Mononuclear cell (primary cell): ENCODE data around the gene CTU2. TPM values are rescaled to one million over a fixed set of nuclear protein-coding genes. Genes with fewer than 3 reads are reported as not detected.

Experiments
- H3K27me3 ChIP-seq: 2 replicates; pipeline ENCODE4 v1.6.0; 2011; ENCODE audit warnings: low read length, control low read depth; ENCODE audit not compliant: insufficient read depth
- H3K4me1 ChIP-seq: 2 replicates; pipeline ENCODE4 v1.5.1; 2011; ENCODE audit warnings: mild to moderate bottlenecking, low read length, control low read depth; ENCODE audit not compliant: insufficient read depth
- H3K4me3 ChIP-seq: 2 replicates; pipeline ENCODE4 v1.5.1; 2011; ENCODE audit warnings: mild to moderate bottlenecking, low read length, moderate library complexity
- H3K9me3 ChIP-seq: 2 replicates; pipeline ENCODE4 v1.5.1; 2011; ENCODE audit warnings: low read depth, mild to moderate bottlenecking, control low read depth, low read length
- total RNA-seq: library from RNA; depleted of rRNA; stranded (reverse); fragments of >200 nt; gene quantifications from one replicate; pipeline ENCODE4 v1.2.3, GENCODE V29; 2012

The CTU2 gene
- total RNA-seq, 1 donor, result 6.7 TPM

DNA sequence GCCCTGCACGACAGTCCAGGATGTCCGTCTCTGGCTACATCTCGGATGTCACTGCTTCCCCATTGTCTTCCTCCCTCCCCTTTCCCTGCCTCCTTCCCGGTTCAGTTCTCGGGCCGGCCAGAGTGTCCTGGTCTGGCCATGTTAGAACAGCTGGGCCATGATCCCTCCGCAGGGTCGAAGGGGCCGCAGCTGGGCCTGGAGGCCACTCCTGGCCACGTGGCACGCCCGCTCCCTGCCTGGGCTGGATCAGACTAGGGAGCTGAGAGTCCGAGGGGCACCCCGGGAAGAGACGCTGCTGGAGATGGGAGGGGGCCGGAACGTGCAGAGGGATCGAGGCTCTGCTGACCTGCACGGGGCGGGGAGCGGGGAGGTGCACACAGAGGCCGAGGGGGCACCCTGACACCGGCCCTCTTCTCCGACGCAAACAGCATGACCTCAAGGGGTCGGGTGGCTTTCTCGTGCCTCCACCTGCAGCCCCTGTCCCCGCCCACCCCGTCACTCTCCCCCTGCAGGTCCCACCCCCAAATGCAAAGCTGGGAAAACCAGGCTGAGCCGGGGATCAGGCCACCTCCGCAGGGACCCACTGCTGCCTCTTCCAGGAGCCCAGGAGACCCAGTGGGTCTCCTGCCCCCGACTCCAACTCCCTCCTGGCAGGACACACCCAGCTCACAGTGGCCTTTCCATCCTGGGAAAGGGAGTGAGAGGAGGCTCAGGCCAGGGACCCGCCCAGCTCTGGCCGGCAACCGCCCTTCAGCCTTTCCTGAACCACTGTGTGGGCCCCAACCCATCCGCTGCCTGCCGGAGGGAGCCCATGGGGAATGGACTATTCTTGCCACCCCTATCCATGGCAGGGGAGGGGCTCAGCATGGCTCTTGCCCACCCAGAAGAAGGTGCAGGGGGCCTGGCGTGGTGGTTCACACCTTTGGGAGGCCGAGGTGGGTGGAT lies 38.5 kb downstream of the CTU2 start:
- Histone ChIP-seq H3K9me3 (no peaks in the 10 kb centered on the region), H3K4me1 (peaks cover 26% of the 10 kb centered on the region), H3K27me3 (no peaks in the 10 kb centered on the region), H3K4me3 (no peak overlapping the region)

GRCh38 chr16:88746506-88746905 lies 40.2 kb downstream of the CTU2 start:
- Histone ChIP-seq H3K9me3 (no peaks in the 10 kb centered on the region), H3K27me3 (no peaks in the 10 kb centered on the region), H3K4me1 (peaks cover 26% of the 10 kb centered on the region), H3K4me3 (no peak overlapping the region)

DNA sequence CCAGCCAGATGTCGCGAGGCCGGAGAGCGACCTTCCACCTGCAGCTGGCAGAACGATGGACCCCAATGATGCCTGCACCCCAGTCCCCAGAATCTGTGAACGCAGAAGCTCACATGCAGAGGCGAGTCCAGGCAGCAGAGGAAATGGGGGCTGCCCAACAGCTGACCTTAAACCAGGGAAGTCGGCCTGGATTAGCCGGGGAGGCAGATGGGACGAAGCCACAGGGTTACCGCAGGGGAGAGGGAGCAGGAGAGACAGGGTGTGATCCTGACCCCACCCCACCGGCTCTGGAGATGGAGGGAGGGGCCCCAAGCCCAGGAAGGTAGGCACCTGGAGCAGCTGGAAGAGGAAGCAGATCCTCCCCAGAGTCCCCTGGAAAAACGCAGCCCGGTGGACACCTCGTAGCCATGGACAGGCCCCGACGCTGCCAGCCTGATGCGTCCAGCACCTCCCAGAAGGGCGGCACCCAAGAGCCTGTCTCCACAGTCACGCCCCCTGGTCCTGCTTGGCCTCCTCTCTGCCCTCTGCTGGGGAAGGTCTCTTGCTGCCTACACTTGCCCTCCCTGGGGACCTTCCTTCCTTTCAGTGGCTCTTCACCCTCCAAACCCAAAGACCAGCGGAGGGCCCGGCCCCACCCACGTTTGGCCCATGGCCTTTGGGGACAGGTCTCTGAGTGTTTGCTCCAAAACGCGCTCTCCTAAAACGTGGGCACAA lies 41.4 kb downstream of the CTU2 start:
- Histone ChIP-seq H3K9me3 (no peaks in the 10 kb centered on the region), H3K4me3 (no peak overlapping the region), H3K4me1 (peaks cover 26% of the 10 kb centered on the region), H3K27me3 (no peaks in the 10 kb centered on the region)

DNA sequence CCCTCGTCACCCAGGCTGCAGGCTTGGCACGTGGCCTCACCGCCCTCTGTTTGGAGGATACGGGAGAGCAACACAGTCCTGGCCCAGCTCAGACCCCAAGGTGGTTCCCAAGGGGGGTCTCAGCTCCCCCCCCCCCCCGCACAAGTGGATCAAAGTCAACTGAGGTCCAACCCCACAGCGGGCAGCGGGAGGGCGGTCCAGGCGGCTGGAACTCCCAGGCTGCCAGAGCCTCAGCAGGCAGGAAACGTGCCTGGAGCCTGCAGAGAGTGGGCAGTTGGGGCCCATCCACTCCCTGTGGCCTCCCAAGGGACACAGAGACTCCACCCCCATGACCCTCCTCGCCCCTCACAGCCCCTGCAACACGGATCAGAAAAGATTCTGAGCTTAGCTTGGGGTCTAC lies 42.1 kb downstream of the CTU2 start:
- Histone ChIP-seq H3K4me1 (peaks cover 26% of the 10 kb centered on the region), H3K4me3 (no peak overlapping the region), H3K27me3 (no peaks in the 10 kb centered on the region), H3K9me3 (no peaks in the 10 kb centered on the region)

DNA sequence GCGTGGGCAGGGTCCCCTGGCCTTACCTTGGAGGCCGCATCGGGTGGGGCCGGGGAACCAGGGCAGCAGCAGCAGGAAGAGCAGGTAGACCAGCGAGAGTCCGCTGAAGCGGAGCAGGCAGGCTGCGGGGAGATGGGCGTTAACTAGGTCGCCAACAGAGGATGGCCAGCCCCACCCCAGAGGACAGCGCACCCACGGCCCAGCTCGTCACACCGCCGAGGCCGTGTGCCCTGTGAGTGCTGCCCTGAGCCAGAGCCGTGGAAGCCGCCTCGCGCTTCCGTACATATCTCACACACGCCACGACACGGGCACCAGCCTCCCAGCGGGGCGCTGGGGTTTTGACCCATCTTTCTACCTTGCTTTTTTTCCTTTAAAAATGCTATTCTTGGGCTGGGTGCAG lies 43.1 kb downstream of the CTU2 start:
- Histone ChIP-seq H3K9me3 (no peaks in the 10 kb centered on the region), H3K4me3 (no peak overlapping the region), H3K27me3 (no peaks in the 10 kb centered on the region), H3K4me1 (peaks cover 16% of the 10 kb centered on the region)

GRCh38 chr16:88750854-88751253 lies 44.6 kb downstream of the CTU2 start:
- Histone ChIP-seq H3K4me3 (no peak overlapping the region), H3K4me1 (peaks cover 6% of the 10 kb centered on the region), H3K9me3 (no peaks in the 10 kb centered on the region), H3K27me3 (no peaks in the 10 kb centered on the region)

DNA sequence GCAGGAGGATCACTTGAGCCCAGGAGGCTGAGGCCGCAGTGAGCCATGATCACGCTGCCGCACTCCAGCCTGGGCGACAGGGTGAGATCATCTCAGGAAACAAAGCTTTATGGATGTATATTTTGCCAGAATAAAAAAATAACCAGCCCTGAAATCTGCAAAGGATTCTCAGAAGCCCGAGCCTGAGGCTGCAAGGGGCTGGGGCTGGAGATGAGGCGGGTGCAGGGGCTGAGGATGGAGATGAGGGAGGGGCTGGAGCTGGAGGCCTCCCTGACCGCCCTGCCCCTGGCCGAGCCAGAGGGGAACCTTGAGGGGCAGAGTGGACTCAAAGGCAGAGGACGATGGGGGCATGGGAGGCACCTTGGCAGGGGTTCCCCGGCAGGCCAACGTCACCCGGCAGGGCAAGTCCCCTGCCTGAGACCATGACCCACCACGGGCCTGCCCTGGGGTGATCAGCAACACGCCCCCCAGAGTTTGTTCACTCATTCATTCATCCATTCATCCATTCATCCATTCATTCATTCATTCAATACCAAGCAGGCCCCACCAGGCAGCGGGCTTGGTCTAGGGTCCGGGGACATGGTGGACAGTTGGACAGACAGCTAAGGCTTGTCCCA lies 46.2 kb downstream of the CTU2 start:
- no peaks in the 10 kb centered on the region for H3K27me3 ChIP-seq
- no peak overlapping the region for H3K4me3 ChIP-seq
- H3K4me1 ChIP-seq, result peaks cover 3% of the 10 kb centered on the region
- no peaks in the 10 kb centered on the region for H3K9me3 ChIP-seq

DNA sequence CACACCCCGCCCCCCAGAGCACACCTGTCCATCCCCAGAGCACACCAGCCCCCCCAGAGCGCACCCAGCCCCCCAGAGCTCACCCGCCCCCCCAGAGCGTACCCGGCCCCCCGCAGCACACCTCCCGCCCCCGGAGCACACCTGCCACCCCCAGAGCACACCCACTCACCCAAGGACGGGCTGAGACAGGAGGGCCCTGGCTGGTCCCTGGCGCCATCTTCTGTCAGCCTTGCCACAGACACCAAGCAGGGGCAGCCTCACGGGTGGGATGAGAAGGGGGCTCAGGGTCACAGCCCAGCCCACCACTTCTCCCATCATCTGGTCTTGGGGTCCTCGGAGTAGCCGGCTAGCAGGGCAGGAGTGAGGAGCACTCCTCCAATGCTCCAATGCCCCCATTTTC lies 46.9 kb downstream of the CTU2 start:
- Histone ChIP-seq H3K4me1 (peaks cover 3% of the 10 kb centered on the region), H3K27me3 (no peaks in the 10 kb centered on the region), H3K9me3 (no peaks in the 10 kb centered on the region), H3K4me3 (no peak overlapping the region)

DNA sequence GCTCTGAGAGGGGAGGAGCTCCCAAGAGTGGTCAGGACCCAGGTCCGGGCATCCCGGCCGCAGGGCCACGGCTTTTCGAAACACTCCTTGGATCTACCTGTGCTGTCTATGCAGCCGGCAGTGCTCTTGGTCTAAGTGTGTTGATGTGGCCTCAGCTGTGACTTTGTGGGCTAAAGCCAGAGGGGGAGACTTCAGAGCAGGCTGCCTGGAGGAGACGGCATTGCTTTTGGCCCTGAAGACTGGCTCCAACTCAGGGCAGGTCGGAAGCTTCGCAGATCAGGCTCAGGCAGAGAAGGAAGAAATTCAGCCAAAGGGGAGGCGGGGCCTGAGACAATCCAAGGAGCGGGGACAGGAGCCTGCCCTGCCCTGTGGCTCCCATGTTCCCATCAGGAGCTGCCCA lies 47.3 kb downstream of the CTU2 start:
- peaks cover 6% of the 10 kb centered on the region for H3K4me1 ChIP-seq
- no peak overlapping the region for H3K4me3 ChIP-seq
- no peaks in the 10 kb centered on the region for H3K9me3 ChIP-seq
- H3K27me3 ChIP-seq, result no peaks in the 10 kb centered on the region

- Histone ChIP-seq H3K27me3 (no peaks in the 10 kb centered on the region), H3K9me3 (no peaks in the 10 kb centered on the region), H3K4me1 (peaks cover 12% of the 10 kb centered on the region), H3K4me3 (no peak overlapping the region)
Measured at GRCh38 chr16:88754109-88754911, 48.0 kb downstream of the CTU2 start.

- Histone ChIP-seq H3K4me3 (no peak overlapping the region), H3K4me1 (peaks cover 17% of the 10 kb centered on the region), H3K9me3 (no peaks in the 10 kb centered on the region), H3K27me3 (no peaks in the 10 kb centered on the region)
Measured at GRCh38 chr16:88754912-88755744, 48.8 kb downstream of the CTU2 start.

GRCh38 chr16:88755745-88756443 lies 49.6 kb downstream of the CTU2 start:
- Histone ChIP-seq H3K27me3 (no peaks in the 10 kb centered on the region), H3K4me3 (no peak overlapping the region), H3K9me3 (no peaks in the 10 kb centered on the region), H3K4me1 (peaks cover 17% of the 10 kb centered on the region)

- H3K9me3 ChIP-seq, result no peaks in the 10 kb centered on the region
- no peak overlapping the region for H3K4me3 ChIP-seq
- no peaks in the 10 kb centered on the region for H3K27me3 ChIP-seq
- H3K4me1 ChIP-seq, result peaks cover 17% of the 10 kb centered on the region
Measured at GRCh38 chr16:88758227-88758943, 52.1 kb downstream of the CTU2 start.
